ENCODE results near the gene PSMB11. TPM values are rescaled to one million over a fixed set of nuclear protein-coding genes. Genes with fewer than 3 reads are reported as not detected.

Gene PSMB11
- total and polyA plus RNA-seq, 5 donors from 2014 or later: not detected

- Histone ChIP-seq H3K9me3 (ENCODE audit: control insufficient read depth in 2 of 2, low read length in 2 of 2) (no peaks in the 10 kb centered on the region), H3K36me3 (ENCODE audit: control insufficient read depth, insufficient read depth, low read length) (peaks cover 75% of the 10 kb centered on the region), H3K27ac (ENCODE audit: insufficient read depth, low read length, poor library complexity, severe bottlenecking) (no peak overlapping the region), H3K27me3 (ENCODE audit: control insufficient read depth, insufficient read depth, low read length) (no peaks in the 10 kb centered on the region), H3K4me3 (ENCODE audit: low read depth, low read length) (no peak overlapping the region), H3K4me1 (ENCODE audit: control insufficient read depth, insufficient read depth, low read length, poor library complexity, severe bottlenecking) (peaks cover 19% of the 10 kb centered on the region)
- Mint-ChIP-seq H3K4me3 (no peak overlapping the region), H3K36me3 (peaks cover 42% of the 10 kb centered on the region), H3K4me1 (peaks cover 19 to 30% (median 27%) of the 10 kb centered on the region in 4 donors), H3K9me3 (no peaks in the 10 kb centered on the region), H3K27me3 (no peaks in the 10 kb centered on the region), H3K27ac (no peak overlapping the region)
- DNase-seq (no peak), ATAC-seq (ENCODE audit: low read depth in 2 of 2) (no peak)
Observed at GRCh38 chr14:23074906-23075305, 32.9 kb downstream of the PSMB11 start.

GRCh38 chr14:23076785-23077408 lies 34.9 kb downstream of the PSMB11 start:
- no peaks in the 10 kb centered on the region for H3K9me3 ChIP-seq (ENCODE audit: control insufficient read depth in 2 of 2, low read length in 2 of 2)
- peaks cover 9 to 17% (median 16%) of the 10 kb centered on the region in 4 donors for H3K4me1 Mint-ChIP-seq
- no peak overlapping the region for H3K4me3 ChIP-seq (ENCODE audit: low read depth, low read length)
- H3K36me3 Mint-ChIP-seq: peaks cover 56% of the 10 kb centered on the region
- H3K27me3 Mint-ChIP-seq: no peaks in the 10 kb centered on the region
- ATAC-seq (ENCODE audit: low read depth in 2 of 2) (peak; percentile 40 to 41), DNase-seq (peak in 2 of 3 donors; percentile 47 to 49)
- H3K9me3 Mint-ChIP-seq: no peaks in the 10 kb centered on the region
- H3K4me1 ChIP-seq (ENCODE audit: control insufficient read depth, insufficient read depth, low read length, poor library complexity, severe bottlenecking): peaks cover 2% of the 10 kb centered on the region
- peak overlapping the region; percentile 26 for H3K27ac ChIP-seq (ENCODE audit: insufficient read depth, low read length, poor library complexity, severe bottlenecking)
- H3K4me3 Mint-ChIP-seq: no peak overlapping the region
- H3K36me3 ChIP-seq (ENCODE audit: control insufficient read depth, insufficient read depth, low read length): peaks cover 92% of the 10 kb centered on the region
- H3K27ac Mint-ChIP-seq: peak overlapping the region in 2 of 3 donors; percentile 5 to 82
- no peaks in the 10 kb centered on the region for H3K27me3 ChIP-seq (ENCODE audit: control insufficient read depth, insufficient read depth, low read length)

GRCh38 chr14:23077962-23078361 lies 36.0 kb downstream of the PSMB11 start:
- DNase-seq (no peak), ATAC-seq (ENCODE audit: low read depth in 2 of 2) (no peak)
- H3K36me3 ChIP-seq (ENCODE audit: control insufficient read depth, insufficient read depth, low read length): peaks cover 93% of the 10 kb centered on the region
- H3K9me3 ChIP-seq (ENCODE audit: control insufficient read depth in 2 of 2, low read length in 2 of 2): no peaks in the 10 kb centered on the region
- no peaks in the 10 kb centered on the region for H3K27me3 ChIP-seq (ENCODE audit: control insufficient read depth, insufficient read depth, low read length)
- H3K4me1 Mint-ChIP-seq: peaks cover 9 to 11% (median 10%) of the 10 kb centered on the region in 4 donors
- H3K4me3 ChIP-seq (ENCODE audit: low read depth, low read length): no peak overlapping the region
- H3K27ac ChIP-seq (ENCODE audit: insufficient read depth, low read length, poor library complexity, severe bottlenecking): no peak overlapping the region
- H3K27me3 Mint-ChIP-seq: no peaks in the 10 kb centered on the region
- H3K9me3 Mint-ChIP-seq: no peaks in the 10 kb centered on the region
- H3K4me3 Mint-ChIP-seq: no peak overlapping the region
- no peaks in the 10 kb centered on the region for H3K4me1 ChIP-seq (ENCODE audit: control insufficient read depth, insufficient read depth, low read length, poor library complexity, severe bottlenecking)
- peak overlapping the region in 2 of 3 donors; percentile 14 to 60 for H3K27ac Mint-ChIP-seq
- peaks cover 50% of the 10 kb centered on the region for H3K36me3 Mint-ChIP-seq

- DNase-seq (no peak), ATAC-seq (ENCODE audit: low read depth in 2 of 2) (no peak)
- Mint-ChIP-seq H3K27ac (no peak overlapping the region), H3K27me3 (no peaks in the 10 kb centered on the region), H3K4me3 (no peak overlapping the region), H3K9me3 (no peaks in the 10 kb centered on the region), H3K36me3 (peaks cover 50% of the 10 kb centered on the region), H3K4me1 (peaks cover 9 to 11% (median 10%) of the 10 kb centered on the region in 4 donors)
- Histone ChIP-seq H3K9me3 (ENCODE audit: control insufficient read depth in 2 of 2, low read length in 2 of 2) (no peaks in the 10 kb centered on the region), H3K4me3 (ENCODE audit: low read depth, low read length) (no peak overlapping the region), H3K36me3 (ENCODE audit: control insufficient read depth, insufficient read depth, low read length) (peaks cover 95% of the 10 kb centered on the region), H3K27ac (ENCODE audit: insufficient read depth, low read length, poor library complexity, severe bottlenecking) (no peak overlapping the region), H3K27me3 (ENCODE audit: control insufficient read depth, insufficient read depth, low read length) (no peaks in the 10 kb centered on the region), H3K4me1 (ENCODE audit: control insufficient read depth, insufficient read depth, low read length, poor library complexity, severe bottlenecking) (no peaks in the 10 kb centered on the region)
Observed at GRCh38 chr14:23078692-23079116, 36.7 kb downstream of the PSMB11 start.

GRCh38 chr14:23079716-23080115 lies 37.7 kb downstream of the PSMB11 start:
- no peaks in the 10 kb centered on the region for H3K27me3 Mint-ChIP-seq
- H3K9me3 ChIP-seq (ENCODE audit: control insufficient read depth in 2 of 2, low read length in 2 of 2): no peaks in the 10 kb centered on the region
- no peaks in the 10 kb centered on the region for H3K4me1 ChIP-seq (ENCODE audit: control insufficient read depth, insufficient read depth, low read length, poor library complexity, severe bottlenecking)
- no peak overlapping the region for H3K4me3 ChIP-seq (ENCODE audit: low read depth, low read length)
- DNase-seq: no peak
- H3K27ac Mint-ChIP-seq: peak overlapping the region in 1 of 3 donors; percentile 70
- no peaks in the 10 kb centered on the region for H3K27me3 ChIP-seq (ENCODE audit: control insufficient read depth, insufficient read depth, low read length)
- ATAC-seq (ENCODE audit: low read depth in 2 of 2): no peak
- H3K36me3 Mint-ChIP-seq: peaks cover 53% of the 10 kb centered on the region
- no peak overlapping the region for H3K4me3 Mint-ChIP-seq
- peaks cover 96% of the 10 kb centered on the region for H3K36me3 ChIP-seq (ENCODE audit: control insufficient read depth, insufficient read depth, low read length)
- H3K4me1 Mint-ChIP-seq: peaks cover 9 to 11% (median 10%) of the 10 kb centered on the region in 4 donors
- H3K9me3 Mint-ChIP-seq: no peaks in the 10 kb centered on the region
- H3K27ac ChIP-seq (ENCODE audit: insufficient read depth, low read length, poor library complexity, severe bottlenecking): no peak overlapping the region

GRCh38 chr14:23080474-23080873 lies 38.5 kb downstream of the PSMB11 start:
- Mint-ChIP-seq H3K27ac (peak overlapping the region in 2 of 3 donors; percentile 73 to 82), H3K36me3 (peaks cover 54% of the 10 kb centered on the region), H3K27me3 (no peaks in the 10 kb centered on the region), H3K9me3 (no peaks in the 10 kb centered on the region), H3K4me3 (no peak overlapping the region), H3K4me1 (peaks cover 10 to 11% (median 10%) of the 10 kb centered on the region in 4 donors)
- no peaks in the 10 kb centered on the region for H3K9me3 ChIP-seq (ENCODE audit: control insufficient read depth in 2 of 2, low read length in 2 of 2)
- ATAC-seq (ENCODE audit: low read depth in 2 of 2) (no peak), DNase-seq (no peak)
- no peaks in the 10 kb centered on the region for H3K27me3 ChIP-seq (ENCODE audit: control insufficient read depth, insufficient read depth, low read length)
- H3K27ac ChIP-seq (ENCODE audit: insufficient read depth, low read length, poor library complexity, severe bottlenecking): no peak overlapping the region
- peaks cover 96% of the 10 kb centered on the region for H3K36me3 ChIP-seq (ENCODE audit: control insufficient read depth, insufficient read depth, low read length)
- no peak overlapping the region for H3K4me3 ChIP-seq (ENCODE audit: low read depth, low read length)
- no peaks in the 10 kb centered on the region for H3K4me1 ChIP-seq (ENCODE audit: control insufficient read depth, insufficient read depth, low read length, poor library complexity, severe bottlenecking)

DNA sequence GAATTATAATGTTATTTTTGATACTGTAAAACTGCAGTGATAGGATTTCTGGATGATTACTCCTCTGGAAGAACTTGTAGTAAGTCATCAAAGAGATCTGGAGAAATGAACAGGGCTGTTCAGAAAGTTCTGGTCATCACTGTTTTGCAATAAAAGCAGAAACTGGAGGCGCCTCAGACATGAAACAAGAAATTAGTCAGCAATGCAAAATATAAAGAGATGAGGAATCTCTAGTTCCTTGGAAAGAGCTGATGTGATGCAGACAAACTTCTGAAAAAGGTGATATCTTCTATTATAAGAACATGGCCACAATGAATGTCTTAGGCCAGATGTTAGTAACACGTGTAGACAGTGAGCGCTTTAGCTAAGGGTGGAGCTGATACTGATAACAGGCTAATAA lies 43.4 kb downstream of the PSMB11 start:
- H3K9me3 ChIP-seq (ENCODE audit: control insufficient read depth in 2 of 2, low read length in 2 of 2): no peaks in the 10 kb centered on the region
- DNase-seq (no peak), ATAC-seq (ENCODE audit: low read depth in 2 of 2) (no peak)
- Mint-ChIP-seq H3K4me3 (no peak overlapping the region), H3K9me3 (no peaks in the 10 kb centered on the region), H3K4me1 (peaks cover 20 to 37% (median 27%) of the 10 kb centered on the region in 4 donors), H3K27ac (peak overlapping the region in 1 of 3 donors; percentile 33), H3K36me3 (peaks cover 50% of the 10 kb centered on the region), H3K27me3 (no peaks in the 10 kb centered on the region)
- no peaks in the 10 kb centered on the region for H3K27me3 ChIP-seq (ENCODE audit: control insufficient read depth, insufficient read depth, low read length)
- no peaks in the 10 kb centered on the region for H3K4me1 ChIP-seq (ENCODE audit: control insufficient read depth, insufficient read depth, low read length, poor library complexity, severe bottlenecking)
- no peak overlapping the region for H3K4me3 ChIP-seq (ENCODE audit: low read depth, low read length)
- H3K36me3 ChIP-seq (ENCODE audit: control insufficient read depth, insufficient read depth, low read length): peaks cover 96% of the 10 kb centered on the region
- no peak overlapping the region for H3K27ac ChIP-seq (ENCODE audit: insufficient read depth, low read length, poor library complexity, severe bottlenecking)

GRCh38 chr14:23086565-23086964 lies 44.6 kb downstream of the PSMB11 start:
- DNase-seq (no peak), ATAC-seq (ENCODE audit: low read depth in 2 of 2) (no peak)
- peaks cover 42% of the 10 kb centered on the region for H3K36me3 Mint-ChIP-seq
- Histone ChIP-seq H3K4me3 (ENCODE audit: low read depth, low read length) (no peak overlapping the region), H3K4me1 (ENCODE audit: control insufficient read depth, insufficient read depth, low read length, poor library complexity, severe bottlenecking) (no peaks in the 10 kb centered on the region), H3K36me3 (ENCODE audit: control insufficient read depth, insufficient read depth, low read length) (peaks cover 96% of the 10 kb centered on the region), H3K27ac (ENCODE audit: insufficient read depth, low read length, poor library complexity, severe bottlenecking) (no peak overlapping the region), H3K27me3 (ENCODE audit: control insufficient read depth, insufficient read depth, low read length) (no peaks in the 10 kb centered on the region), H3K9me3 (ENCODE audit: control insufficient read depth in 2 of 2, low read length in 2 of 2) (no peaks in the 10 kb centered on the region)
- H3K27me3 Mint-ChIP-seq: no peaks in the 10 kb centered on the region
- H3K27ac Mint-ChIP-seq: no peak overlapping the region
- peaks cover 21 to 39% (median 26%) of the 10 kb centered on the region in 4 donors for H3K4me1 Mint-ChIP-seq
- no peak overlapping the region for H3K4me3 Mint-ChIP-seq
- H3K9me3 Mint-ChIP-seq: no peaks in the 10 kb centered on the region
